ENCODE measurements around the gene DIP2C. TPM values are rescaled to one million over a fixed set of nuclear protein-coding genes. Genes with fewer than 3 reads are reported as not detected.
A peak's percentile ranks its signal among the peaks of the same experiment; 100 is the strongest.

Gene DIP2C
- total RNA-seq, 2 donors from 2014 or later, result 9.6 to 11.9 TPM

GRCh38 chr10:343231-344220 is 345.9 kb downstream of the DIP2C start:
- Histone ChIP-seq H3K4me3 (no peak overlapping the region), H3K4me1 (no peaks in the 10 kb centered on the region), H3K9me3 (no peaks in the 10 kb centered on the region), H3K27ac (no peak overlapping the region), H3K27me3 (no peaks in the 10 kb centered on the region), H3K36me3 (replicated peaks in 1 of 2; ENCODE audit: insufficient read depth in 1 of 2, low read depth in 2 of 2) (peaks cover 0 to 7% of the 10 kb centered on the region in 2 donors)
- no peak for DNase-seq
- no peak for ATAC-seq
- TF ChIP-seq POLR2A (IDR thresholded peaks at IDR 0.05), result no peak
- TF ChIP-seq, protein P1, sequence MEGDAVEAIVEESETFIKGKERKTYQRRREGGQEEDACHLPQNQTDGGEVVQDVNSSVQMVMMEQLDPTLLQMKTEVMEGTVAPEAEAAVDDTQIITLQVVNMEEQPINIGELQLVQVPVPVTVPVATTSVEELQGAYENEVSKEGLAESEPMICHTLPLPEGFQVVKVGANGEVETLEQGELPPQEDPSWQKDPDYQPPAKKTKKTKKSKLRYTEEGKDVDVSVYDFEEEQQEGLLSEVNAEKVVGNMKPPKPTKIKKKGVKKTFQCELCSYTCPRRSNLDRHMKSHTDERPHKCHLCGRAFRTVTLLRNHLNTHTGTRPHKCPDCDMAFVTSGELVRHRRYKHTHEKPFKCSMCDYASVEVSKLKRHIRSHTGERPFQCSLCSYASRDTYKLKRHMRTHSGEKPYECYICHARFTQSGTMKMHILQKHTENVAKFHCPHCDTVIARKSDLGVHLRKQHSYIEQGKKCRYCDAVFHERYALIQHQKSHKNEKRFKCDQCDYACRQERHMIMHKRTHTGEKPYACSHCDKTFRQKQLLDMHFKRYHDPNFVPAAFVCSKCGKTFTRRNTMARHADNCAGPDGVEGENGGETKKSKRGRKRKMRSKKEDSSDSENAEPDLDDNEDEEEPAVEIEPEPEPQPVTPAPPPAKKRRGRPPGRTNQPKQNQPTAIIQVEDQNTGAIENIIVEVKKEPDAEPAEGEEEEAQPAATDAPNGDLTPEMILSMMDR (IDR thresholded peaks at IDR 0.05), result no peak
- WGBS, 2 donors, result 89% methylated on average over 16 of the region's 16 CpGs
- intact Hi-C loops (cut with DNase I), result no loop called here

- ATAC-seq, result no peak
- intact Hi-C loops (cut with DNase I), result no loop called here
- 89 to 92% methylated on average over 18 to 23 of the region's 23 CpGs for WGBS, 2 donors
- Histone ChIP-seq H3K27ac (no peak overlapping the region), H3K4me3 (no peak overlapping the region), H3K36me3 (replicated peaks in 1 of 2; ENCODE audit: insufficient read depth in 1 of 2, low read depth in 2 of 2) (peaks cover 0 to 2% of the 10 kb centered on the region in 2 donors), H3K9me3 (no peaks in the 10 kb centered on the region), H3K4me1 (no peaks in the 10 kb centered on the region), H3K27me3 (no peaks in the 10 kb centered on the region)
- TF ChIP-seq POLR2A (IDR thresholded peaks at IDR 0.05), result no peak
- TF ChIP-seq, protein P1 (IDR thresholded peaks at IDR 0.05), result no peak
- DNase-seq, result no peak
Observed at GRCh38 chr10:341081-341740, 348.3 kb downstream of the DIP2C start.

DNA sequence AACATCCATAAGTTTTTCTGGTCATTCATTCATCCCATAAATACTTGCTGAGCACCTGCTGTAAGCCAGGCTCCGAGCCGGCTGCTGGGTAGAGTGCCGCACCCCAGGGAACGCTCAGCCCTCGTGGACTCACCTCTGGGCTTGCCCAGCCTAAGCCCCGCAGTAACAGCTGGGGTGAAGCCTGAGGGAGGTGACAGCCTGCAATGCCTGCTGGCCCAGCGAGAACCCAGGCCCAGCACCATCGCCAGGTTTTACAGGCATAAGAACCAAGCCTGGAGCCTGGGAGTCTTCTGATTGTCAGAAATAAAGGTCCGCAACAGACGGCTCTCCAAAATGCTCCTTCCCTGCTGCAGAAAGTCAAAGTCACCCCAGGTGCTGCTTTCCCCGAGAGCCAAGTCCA is 348.8 kb downstream of the DIP2C start:
- intact Hi-C loops (cut with DNase I), result no loop called here
- no peak for TF ChIP-seq POLR2A (IDR thresholded peaks at IDR 0.05)
- H3K4me1 ChIP-seq, result no peaks in the 10 kb centered on the region
- H3K27me3 ChIP-seq, result no peaks in the 10 kb centered on the region
- WGBS, 2 donors, result 96 to 97% methylated on average over 8 to 11 of the region's 11 CpGs
- H3K9me3 ChIP-seq, result no peaks in the 10 kb centered on the region
- no peak overlapping the region for H3K27ac ChIP-seq
- no peak for ATAC-seq
- peaks cover 0 to 2% of the 10 kb centered on the region in 2 donors for H3K36me3 ChIP-seq (replicated peaks in 1 of 2; ENCODE audit: insufficient read depth in 1 of 2, low read depth in 2 of 2)
- DNase-seq, result no peak
- H3K4me3 ChIP-seq, result no peak overlapping the region

GRCh38 chr10:339038-339391 is 350.5 kb downstream of the DIP2C start:
- no peak for TF ChIP-seq POLR2A (IDR thresholded peaks at IDR 0.05)
- TF ChIP-seq, protein P1 (IDR thresholded peaks at IDR 0.05), result no peak
- H3K27me3 ChIP-seq, result no peaks in the 10 kb centered on the region
- H3K36me3 ChIP-seq (replicated peaks in 1 of 2; ENCODE audit: insufficient read depth in 1 of 2, low read depth in 2 of 2), result peaks cover 0 to 2% of the 10 kb centered on the region in 2 donors
- no peak overlapping the region for H3K4me3 ChIP-seq
- ATAC-seq (no peak), DNase-seq (no peak)
- 83 to 84% methylated on average over 2 of the region's 2 CpGs for WGBS, 2 donors
- H3K9me3 ChIP-seq, result no peaks in the 10 kb centered on the region
- intact Hi-C loops (cut with DNase I), result no loop called here
- H3K27ac ChIP-seq, result peak overlapping the region in 2 of 4 donors; percentile 24 to 27
- H3K4me1 ChIP-seq, result no peaks in the 10 kb centered on the region
